Liver (tissue), 3 donors: ENCODE results near the gene MYL7.

Experiments used
- EGR1 ChIP-seq, 2 donors: IDR thresholded peaks; 2 replicates each; pipeline ENCODE4 v1.6.1; 2016 to 2018; ENCODE audit warnings: antibody characterized with exemption in 2 of 2, low read depth in 2 of 2
- GABPA ChIP-seq, 2 donors: IDR thresholded peaks in 1 of 2; conservative IDR thresholded peaks in 1 of 2; 2 replicates each; pipeline ENCODE4 v1.6.1; 2016; ENCODE audit warnings: antibody characterized with exemption in 2 of 2, mild to moderate bottlenecking in 1 of 2, moderate library complexity in 1 of 2
- RAD21 ChIP-seq, 2 donors: IDR thresholded peaks; 2 replicates each; pipeline ENCODE4 v1.6.1; 2016; ENCODE audit warnings: antibody characterized with exemption in 2 of 2, mild to moderate bottlenecking in 2 of 2
- TAF1 ChIP-seq: conservative IDR thresholded peaks from 2 replicates; pipeline ENCODE4 v1.6.1; 2016; ENCODE audit warnings: antibody characterized with exemption, mild to moderate bottlenecking
- TF ChIP-seq, protein P1 (sequence below): fragments of 150-350 bp; IDR thresholded peaks from 2 replicates; pipeline ENCODE4 v1.5.1; 2017; ENCODE audit warnings: improper control_type of control experiment, low read depth, low read length; ENCODE audit not compliant: missing input control
- TF ChIP-seq, protein P2 (sequence below): IDR thresholded peaks from 2 replicates; pipeline ENCODE4 v1.6.1; 2016; ENCODE audit warnings: antibody characterized with exemption
- donor health status: healthy.
- donor health status: healthy.

DNA sequence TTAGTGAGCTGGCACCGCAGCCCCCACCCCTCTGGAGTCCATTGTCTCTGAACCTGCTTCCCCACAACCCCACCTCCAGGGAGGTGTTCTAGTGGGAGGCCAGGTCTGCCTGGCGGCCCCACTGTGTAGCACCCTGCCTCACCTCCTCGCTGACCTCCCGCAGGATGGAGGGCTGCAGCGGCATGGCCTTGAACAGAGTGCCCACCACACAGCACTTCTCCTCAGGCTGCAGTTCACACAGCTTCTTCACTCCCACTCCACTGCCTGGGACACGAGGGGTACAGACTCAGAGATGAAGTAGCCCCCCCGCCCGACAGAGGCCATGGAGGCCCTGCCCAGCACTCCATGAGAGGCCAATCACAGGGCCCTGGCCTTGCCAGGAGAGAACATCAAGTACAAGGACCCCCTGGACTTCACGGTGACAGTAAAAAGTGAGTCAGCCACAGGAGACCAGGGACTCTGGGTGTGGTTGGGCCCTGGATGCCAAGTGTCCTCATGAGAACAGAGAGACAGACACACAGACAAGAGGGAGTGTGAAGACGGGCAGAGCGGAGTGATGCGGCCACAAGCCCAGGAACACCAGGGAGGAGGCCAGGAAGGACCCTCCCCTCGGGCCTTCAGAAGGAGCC, 23.2 kb downstream of the MYL7 start:
- TF ChIP-seq GABPA (IDR thresholded peaks at IDR 0.05 in 1 of 2, conservative IDR thresholded peaks at IDR 0.05 in 1 of 2) (no peak), TAF1 (no peak), EGR1 (IDR thresholded peaks at IDR 0.05; ENCODE audit: low read depth in 2 of 2) (no peak), RAD21 (IDR thresholded peaks at IDR 0.05) (no peak)
- TF ChIP-seq, protein P1, sequence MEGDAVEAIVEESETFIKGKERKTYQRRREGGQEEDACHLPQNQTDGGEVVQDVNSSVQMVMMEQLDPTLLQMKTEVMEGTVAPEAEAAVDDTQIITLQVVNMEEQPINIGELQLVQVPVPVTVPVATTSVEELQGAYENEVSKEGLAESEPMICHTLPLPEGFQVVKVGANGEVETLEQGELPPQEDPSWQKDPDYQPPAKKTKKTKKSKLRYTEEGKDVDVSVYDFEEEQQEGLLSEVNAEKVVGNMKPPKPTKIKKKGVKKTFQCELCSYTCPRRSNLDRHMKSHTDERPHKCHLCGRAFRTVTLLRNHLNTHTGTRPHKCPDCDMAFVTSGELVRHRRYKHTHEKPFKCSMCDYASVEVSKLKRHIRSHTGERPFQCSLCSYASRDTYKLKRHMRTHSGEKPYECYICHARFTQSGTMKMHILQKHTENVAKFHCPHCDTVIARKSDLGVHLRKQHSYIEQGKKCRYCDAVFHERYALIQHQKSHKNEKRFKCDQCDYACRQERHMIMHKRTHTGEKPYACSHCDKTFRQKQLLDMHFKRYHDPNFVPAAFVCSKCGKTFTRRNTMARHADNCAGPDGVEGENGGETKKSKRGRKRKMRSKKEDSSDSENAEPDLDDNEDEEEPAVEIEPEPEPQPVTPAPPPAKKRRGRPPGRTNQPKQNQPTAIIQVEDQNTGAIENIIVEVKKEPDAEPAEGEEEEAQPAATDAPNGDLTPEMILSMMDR: no peak
- TF ChIP-seq, protein P2, sequence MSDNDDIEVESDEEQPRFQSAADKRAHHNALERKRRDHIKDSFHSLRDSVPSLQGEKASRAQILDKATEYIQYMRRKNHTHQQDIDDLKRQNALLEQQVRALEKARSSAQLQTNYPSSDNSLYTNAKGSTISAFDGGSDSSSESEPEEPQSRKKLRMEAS: no peak
